DOHH2 (cell line): ENCODE results near the gene LEKR1.

Source experiments
- H3F3A ChIP-seq: fragments of 200-600 bp; sonication (generic), shearing (Covaris generic); 2 replicates; pipeline ENCODE4 v1.6.0; 2016; ENCODE audit warnings: antibody characterized with exemption, mild to moderate bottlenecking; ENCODE audit not compliant: control insufficient read depth, insufficient read depth
- H3K27ac ChIP-seq: fragments of 200-600 bp; sonication (generic); 2 replicates; pipeline ENCODE4 v1.5.1; 2014; ENCODE audit warnings: low read depth, mild to moderate bottlenecking, low read length, moderate library complexity
- H3K27me3 ChIP-seq: fragments of 200-600 bp; sonication (generic); 2 replicates; pipeline ENCODE4 v1.6.1; 2014; ENCODE audit warnings: mild to moderate bottlenecking, low read length, mixed read lengths; ENCODE audit not compliant: control insufficient read depth
- H3K36me3 ChIP-seq: fragments of 200-600 bp; sonication (generic); 2 replicates; pipeline ENCODE4 v1.6.1; 2014; ENCODE audit warnings: mild to moderate bottlenecking, low read length, moderate library complexity, mixed read lengths; ENCODE audit not compliant: control insufficient read depth
- H3K4me1 ChIP-seq: fragments of 200-600 bp; sonication (generic); 2 replicates; pipeline ENCODE4 v1.6.1; 2014; ENCODE audit warnings: mild to moderate bottlenecking, low read length, mixed read lengths; ENCODE audit not compliant: control insufficient read depth
- H3K4me2 ChIP-seq: fragments of 200-600 bp; sonication (generic); 2 replicates; pipeline ENCODE4 v1.6.0; 2014; ENCODE audit warnings: mild to moderate bottlenecking, low read length, moderate library complexity
- H3K4me3 ChIP-seq: fragments of 200-600 bp; sonication (generic); 2 replicates; pipeline ENCODE4 v1.5.1; 2014; ENCODE audit warnings: mild to moderate bottlenecking, low read length, mixed read lengths
- H3K79me2 ChIP-seq: fragments of 200-600 bp; sonication (generic); 2 replicates; pipeline ENCODE4 v1.6.1; 2014; ENCODE audit warnings: mild to moderate bottlenecking, low read length, mixed read lengths; ENCODE audit not compliant: control insufficient read depth
- H3K9me2 ChIP-seq: fragments of 200-600 bp; sonication (generic); replicated peaks from 2 replicates; pipeline ENCODE4 v1.6.1; 2014; ENCODE audit warnings: mild to moderate bottlenecking, low read length, mixed read lengths; ENCODE audit not compliant: control insufficient read depth
- H3K9me3 ChIP-seq: fragments of 200-600 bp; sonication (generic); 2 replicates; pipeline ENCODE4 v1.6.1; 2014; ENCODE audit warnings: antibody characterized with exemption, low read length, mixed read lengths; ENCODE audit not compliant: control insufficient read depth, insufficient read depth
- H4K20me1 ChIP-seq: fragments of 200-600 bp; sonication (generic); 2 replicates; pipeline ENCODE4 v1.6.0; 2014; ENCODE audit warnings: low read depth, mild to moderate bottlenecking, antibody characterized with exemption, low read length, moderate library complexity; ENCODE audit not compliant: control insufficient read depth, insufficient read depth
- CTCF ChIP-seq: fragments of 200-600 bp; sonication (generic); IDR thresholded peaks from one replicate; pipeline ENCODE4 v1.5.1; 2014; ENCODE audit warnings: antibody characterized with exemption, mild to moderate bottlenecking, low read depth, low read length; ENCODE audit not compliant: poor library complexity, severe bottlenecking
- EZH2phosphoT487 ChIP-seq: fragments of 200-600 bp; sonication (generic); IDR thresholded peaks from 2 replicates; pipeline ENCODE4 v1.6.1; 2017; ENCODE audit warnings: borderline replicate concordance, mild to moderate bottlenecking, antibody characterized with exemption, low read length, moderate library complexity, mixed read lengths

Gene LEKR1

GRCh38 chr3:156974931-156975330 lies 148.8 kb downstream of the LEKR1 start:
- Histone ChIP-seq H3K4me3 (no peak overlapping the region), H3K36me3 (peaks cover 7% of the 10 kb centered on the region; the same call in 1 of the 2 replicates), H3K9me3 (peaks cover 6% of the 10 kb centered on the region; the same call in 1 of the 2 replicates), H3K79me2 (no peaks in the 10 kb centered on the region), H3K4me2 (no peak overlapping the region), H3K27me3 (no peaks in the 10 kb centered on the region), H4K20me1 (no peaks in the 10 kb centered on the region), H3K9me2 (no peaks in the 10 kb centered on the region), H3F3A (peaks cover 13% of the 10 kb centered on the region; the same call in 1 of the 2 replicates), H3K4me1 (peaks cover 48% of the 10 kb centered on the region), H3K27ac (no peak overlapping the region)
- TF ChIP-seq CTCF = no peak
- TF ChIP-seq EZH2phosphoT487 = no peak

GRCh38 chr3:156975721-156976120 lies 149.6 kb downstream of the LEKR1 start:
- TF ChIP-seq CTCF (no peak), EZH2phosphoT487 (no peak)
- Histone ChIP-seq H3K4me2 (no peak overlapping the region), H3K4me3 (no peak overlapping the region)

GRCh38 chr3:156976933-156977332 lies 150.8 kb downstream of the LEKR1 start:
- no peaks in the 10 kb centered on the region for H3K79me2 ChIP-seq
- no peak overlapping the region for H3K4me3 ChIP-seq
- H3K9me3 ChIP-seq = peaks cover 6% of the 10 kb centered on the region; the same call in 1 of the 2 replicates
- no peak for TF ChIP-seq CTCF
- TF ChIP-seq EZH2phosphoT487 = no peak
- H3K4me2 ChIP-seq = no peak overlapping the region
- H3K9me2 ChIP-seq = no peaks in the 10 kb centered on the region
- H3K4me1 ChIP-seq = peaks cover 48% of the 10 kb centered on the region
- H3K36me3 ChIP-seq = peaks cover 7% of the 10 kb centered on the region; the same call in 1 of the 2 replicates
- no peak overlapping the region for H3K27ac ChIP-seq
- no peaks in the 10 kb centered on the region for H3K27me3 ChIP-seq
- H4K20me1 ChIP-seq = no peaks in the 10 kb centered on the region
- peaks cover 13% of the 10 kb centered on the region; the same call in 1 of the 2 replicates for H3F3A ChIP-seq

More at GRCh38 chr3:156975721-156976120, 149.6 kb downstream of the LEKR1 start:
- Histone ChIP-seq H3K79me2 (no peaks in the 10 kb centered on the region), H3K27ac (no peak overlapping the region), H3K9me2 (no peaks in the 10 kb centered on the region), H3K4me1 (peaks cover 48% of the 10 kb centered on the region), H4K20me1 (no peaks in the 10 kb centered on the region), H3K27me3 (no peaks in the 10 kb centered on the region), H3K36me3 (peaks cover 7% of the 10 kb centered on the region; the same call in 1 of the 2 replicates), H3F3A (peaks cover 13% of the 10 kb centered on the region; the same call in 1 of the 2 replicates), H3K9me3 (peaks cover 6% of the 10 kb centered on the region; the same call in 1 of the 2 replicates)
